K562 (cell line): Measurements from ENCODE around the gene FUT8. TPM values are rescaled to one million over a fixed set of nuclear protein-coding genes. Genes with fewer than 3 reads are reported as not detected.

ENCODE experiments used
- ATAC-seq: fragments of 200-7000 bp; cut with Tn5 transposase; 3 replicates; pipeline ENCODE4 v1.9.1; 2020; ENCODE audit warnings: moderate library complexity
- BruUV-seq: library from RNA; stranded (reverse); fragments of 400-500 nt; replicated peaks from 2 replicates; lab custom pipeline; 2021; lab: Mats Ljungman, UMichigan
- CTCF ChIA-PET: fragments of 300-600 bp; formaldehyde crosslinking; extraction: SDS; loops from one replicate; lab custom pipeline; 2021; ENCODE audit warnings: low intra/inter-chr PET ratio; lab: Yijun Ruan, JAX
- POLR2A ChIA-PET: fragments of 300-600, 350-650 bp; sonication (Branson Sonifier 250); formaldehyde crosslinking; extraction: SDS; loops from one replicate; lab custom pipeline; 2021; ENCODE audit warnings: antibody characterized with exemption, inconsistent platforms; lab: Yijun Ruan, JAX
- DNase-seq, 4 experiments: peaks; one replicate each; pipeline versions ENCODE4 v3.0.0 to v3.0.0-alpha.2; 2011 to 2018; ENCODE audit warnings: low spot score in 3 of 4, mixed read lengths in 3 of 4; ENCODE audit errors: extremely low read depth in 1 of 4
- FAIRE-seq: peaks from 2 replicates; lab custom pipeline; 2011; peaks lifted over from hg19 to GRCh38; lab: Jason Lieb, UNC
- H2AFZ ChIP-seq: 2 replicates; pipeline ENCODE4 v1.6.0; 2011; ENCODE audit warnings: low read depth, low read length, control low read depth, inconsistent platforms
- H3K27ac ChIP-seq: fragments of 200-600 bp; 3 replicates; pipeline ENCODE4 v1.8.0; 2011; ENCODE audit warnings: low read depth, mild to moderate bottlenecking, control low read depth, inconsistent platforms, low read length, moderate library complexity, mixed read lengths; ENCODE audit errors: extremely low read depth
- H3K27me3 ChIP-seq, 2 experiments: fragments of 300-600 bp in 1 of 2; 2 replicates in 1 of 2; 3 replicates in 1 of 2; pipeline versions ENCODE4 v1.6.0 to v1.8.0; 2011; ENCODE audit warnings: inconsistent platforms in 2 of 2, low read length in 2 of 2, mild to moderate bottlenecking in 1 of 2, mixed read lengths in 1 of 2, moderate library complexity in 1 of 2; ENCODE audit not compliant: control insufficient read depth in 2 of 2, insufficient read depth in 2 of 2
- H3K36me3 ChIP-seq: fragments of 300-600 bp; 3 replicates; pipeline ENCODE4 v1.8.0; 2011; ENCODE audit warnings: mild to moderate bottlenecking, low read length, inconsistent platforms; ENCODE audit not compliant: control insufficient read depth, insufficient read depth
- H3K4me1 ChIP-seq, 2 experiments: fragments of 200-600 bp in 1 of 2; replicated peaks in 1 of 2; 2 replicates in 1 of 2; 3 replicates in 1 of 2; pipeline versions ENCODE4 v1.5.1 to v1.8.0; 2011; ENCODE audit warnings: inconsistent platforms in 2 of 2, low read length in 2 of 2, mild to moderate bottlenecking in 1 of 2, mixed read lengths in 1 of 2, moderate library complexity in 1 of 2; ENCODE audit not compliant: control insufficient read depth in 2 of 2, insufficient read depth in 2 of 2
- H3K4me2 ChIP-seq: 2 replicates; pipeline ENCODE4 v1.6.1; 2011; ENCODE audit warnings: low read length, control low read depth, inconsistent platforms, mixed read lengths; ENCODE audit not compliant: insufficient read depth
- H3K4me3 ChIP-seq: fragments of 200-600 bp; sonication (generic), shearing (Covaris generic); 2 replicates; pipeline ENCODE4 v1.5.1; 2016; ENCODE audit warnings: control low read depth, inconsistent platforms
- H3K79me2 ChIP-seq: fragments of 200-600 bp; 3 replicates; pipeline ENCODE4 v1.8.0; 2011; ENCODE audit warnings: low read length, inconsistent platforms; ENCODE audit not compliant: control insufficient read depth, insufficient read depth
- H3K9ac ChIP-seq, 2 experiments: 2 replicates each; pipeline versions ENCODE4 v1.6.0 to v1.6.1; 2011; ENCODE audit warnings: low read depth in 2 of 2, low read length in 2 of 2, control low read depth in 1 of 2, inconsistent platforms in 1 of 2, mild to moderate bottlenecking in 1 of 2, mixed read lengths in 1 of 2; ENCODE audit not compliant: insufficient read depth in 1 of 2
- H3K9me1 ChIP-seq: one replicate; pipeline ENCODE4 v1.6.0; 2011; ENCODE audit warnings: inconsistent platforms, mild to moderate bottlenecking, low read length, moderate library complexity; ENCODE audit not compliant: control insufficient read depth, insufficient read depth
- H3K9me3 ChIP-seq: replicated peaks from 2 replicates; pipeline ENCODE4 v1.5.1; 2011; ENCODE audit warnings: low read depth, low read length, inconsistent platforms; ENCODE audit not compliant: control insufficient read depth, insufficient read depth
- H4K20me1 ChIP-seq: replicated peaks from 2 replicates; pipeline ENCODE4 v1.6.1; 2011; ENCODE audit warnings: low read length, inconsistent platforms, mixed read lengths; ENCODE audit not compliant: control insufficient read depth, insufficient read depth
- U2AF2 ChIP-seq: fragments of 200-400 bp; formaldehyde crosslinking; optimal IDR thresholded peaks from 2 replicates; pipeline ENCODE3; 2017; ENCODE audit warnings: low read depth, mild to moderate bottlenecking, low read length
- WGBS: fragments of 100-300 bp; shearing (Covaris generic); methylation state at CpG from one replicate; pipeline ENCODE4 v1.1.6; 2016; ENCODE audit warnings: low coverage, mixed read lengths; ENCODE audit not compliant: insufficient coverage; ENCODE audit errors: missing lambda C conversion rate; 5-methylcytosine and 5-hydroxymethylcytosine counted together
- in situ Hi-C: fragments of 300-500 bp; cut with MboI; formaldehyde crosslinking; loops from 4 replicates; pipeline ENCODE4 v1.15.0; 2018; ENCODE audit warnings: inconsistent platforms, mixed read lengths
- intact Hi-C: fragments of 100-400 bp; cut with micrococcal nuclease; formaldehyde crosslinking; loops from 2 replicates; pipeline ENCODE4 v1.14.2; 2022
- polyA plus RNA-seq, 8 experiments: library from polyadenylated mRNA; depleted of rRNA in 4 of 8; stranded (reverse) in 5 of 8; unstranded in 3 of 8; fragments of >200 nt; fragmentation: Nextera tagmentation in 2 of 8; fragmentation: Illumina TruSeq in 1 of 8; extraction: Ambion mirVana in 2 of 8; extraction: Trizol in 1 of 8; gene quantifications; 2 replicates each; pipeline versions ENCODE4 v1.2.1 to v1.2.3, GENCODE V29; 2011 to 2014; ENCODE audit warnings: inconsistent platforms in 1 of 8, missing spikeins in 1 of 8
- total RNA-seq, 7 experiments: library from RNA; depleted of rRNA in 6 of 7; stranded (reverse); fragments of >200 nt in 6 of 7; fragmentation: Illumina TruSeq in 2 of 7; extraction: Trizol in 2 of 7; gene quantifications; 2 replicates each; pipeline versions ENCODE4 v1.2.1 to v1.2.3, GENCODE V29; 2011 to 2021; ENCODE audit warnings: low replicate concordance in 1 of 7
- TF ChIP-seq, protein P1 (sequence below), 2 experiments: fragments of 450-650 bp; IDR thresholded peaks; 2 replicates each; pipeline ENCODE4 v1.6.1; 2016

FUT8 gene
- total and polyA plus RNA-seq, 9 of the 15 experiments (the other 6 are each of a cell fraction or from before 2014, with no cell fraction given) = 4.1 to 15.2 (median 7.8) TPM

DNA sequence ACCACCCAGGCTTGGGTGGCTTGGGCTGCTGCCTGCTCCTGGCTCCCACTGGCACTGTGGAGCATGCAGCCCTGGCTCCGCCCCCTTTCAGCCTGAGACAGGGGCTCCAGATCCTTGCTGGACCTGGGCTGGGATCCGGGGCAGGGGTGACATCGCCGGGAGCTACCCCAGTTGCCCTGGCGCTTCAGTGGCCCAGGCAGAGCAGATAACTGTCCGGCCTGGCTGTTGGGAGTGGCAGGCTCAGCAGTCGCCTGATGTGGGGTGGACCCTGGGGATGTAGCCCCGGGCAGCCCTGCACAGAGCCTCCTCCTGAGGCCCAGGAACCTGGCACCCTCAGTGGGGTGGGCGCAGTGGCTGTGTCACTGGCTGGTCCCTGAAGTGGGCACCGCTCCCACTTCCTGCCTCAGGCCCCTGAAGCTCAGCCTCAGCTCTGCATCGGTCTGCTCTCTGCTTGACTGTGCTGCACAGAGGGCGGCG lies 57.9 kb downstream of the FUT8 start:
- intact Hi-C loops = no loop called here
- Histone ChIP-seq H3K4me2 (no peak overlapping the region), H4K20me1 (no peaks in the 10 kb centered on the region), H3K9me1 (no peaks in the 10 kb centered on the region), H3K9me3 (no peaks in the 10 kb centered on the region), H3K4me3 (no peak overlapping the region), H3K9ac (peak overlapping the region in 1 of 2 experiments; percentile 52; a peak in 1 of 4 replicates), H3K4me1 (peaks cover 4 to 13% of the 10 kb centered on the region in 2 experiments; a peak in 3 of 5 replicates), H3K79me2 (no peaks in the 10 kb centered on the region), H3K27me3 (no peaks in the 10 kb centered on the region), H3K36me3 (no peaks in the 10 kb centered on the region), H3K27ac (no peak overlapping the region), H2AFZ (no peak overlapping the region)
- TF ChIP-seq, protein P1, sequence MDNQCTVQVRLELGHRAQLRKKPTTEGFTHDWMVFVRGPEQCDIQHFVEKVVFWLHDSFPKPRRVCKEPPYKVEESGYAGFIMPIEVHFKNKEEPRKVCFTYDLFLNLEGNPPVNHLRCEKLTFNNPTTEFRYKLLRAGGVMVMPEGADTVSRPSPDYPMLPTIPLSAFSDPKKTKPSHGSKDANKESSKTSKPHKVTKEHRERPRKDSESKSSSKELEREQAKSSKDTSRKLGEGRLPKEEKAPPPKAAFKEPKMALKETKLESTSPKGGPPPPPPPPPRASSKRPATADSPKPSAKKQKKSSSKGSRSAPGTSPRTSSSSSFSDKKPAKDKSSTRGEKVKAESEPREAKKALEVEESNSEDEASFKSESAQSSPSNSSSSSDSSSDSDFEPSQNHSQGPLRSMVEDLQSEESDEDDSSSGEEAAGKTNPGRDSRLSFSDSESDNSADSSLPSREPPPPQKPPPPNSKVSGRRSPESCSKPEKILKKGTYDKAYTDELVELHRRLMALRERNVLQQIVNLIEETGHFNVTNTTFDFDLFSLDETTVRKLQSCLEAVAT (IDR thresholded peaks at IDR 0.05) = no peak
- TF ChIP-seq U2AF2 = no peak
- in situ Hi-C loops = no loop called here
- FAIRE-seq (no peak), DNase-seq (no peak), ATAC-seq (no peak; the same call in 2 of the 3 replicates)
- ChIA-PET POLR2A (no interaction called here), CTCF (no interaction called here)
- BruUV-seq = no TSS peak
- 73% methylated on average over 6 of the region's 13 CpGs for WGBS
